HTERT RPE-1 (cell line): ENCODE results near the gene WDR82.
"Not testable (repeated sequence)": the region's sequence is repeated elsewhere in the genome, so short reads cannot be mapped to it uniquely, and the experiment has no call there.

Experiments
- in situ Hi-C: fragments of 300-500 bp; cut with MboI; formaldehyde crosslinking; loops from 4 replicates; pipeline ENCODE4 v1.14.3; 2020; ENCODE audit warnings: low sequenced_read_pairs

WDR82 gene

DNA sequence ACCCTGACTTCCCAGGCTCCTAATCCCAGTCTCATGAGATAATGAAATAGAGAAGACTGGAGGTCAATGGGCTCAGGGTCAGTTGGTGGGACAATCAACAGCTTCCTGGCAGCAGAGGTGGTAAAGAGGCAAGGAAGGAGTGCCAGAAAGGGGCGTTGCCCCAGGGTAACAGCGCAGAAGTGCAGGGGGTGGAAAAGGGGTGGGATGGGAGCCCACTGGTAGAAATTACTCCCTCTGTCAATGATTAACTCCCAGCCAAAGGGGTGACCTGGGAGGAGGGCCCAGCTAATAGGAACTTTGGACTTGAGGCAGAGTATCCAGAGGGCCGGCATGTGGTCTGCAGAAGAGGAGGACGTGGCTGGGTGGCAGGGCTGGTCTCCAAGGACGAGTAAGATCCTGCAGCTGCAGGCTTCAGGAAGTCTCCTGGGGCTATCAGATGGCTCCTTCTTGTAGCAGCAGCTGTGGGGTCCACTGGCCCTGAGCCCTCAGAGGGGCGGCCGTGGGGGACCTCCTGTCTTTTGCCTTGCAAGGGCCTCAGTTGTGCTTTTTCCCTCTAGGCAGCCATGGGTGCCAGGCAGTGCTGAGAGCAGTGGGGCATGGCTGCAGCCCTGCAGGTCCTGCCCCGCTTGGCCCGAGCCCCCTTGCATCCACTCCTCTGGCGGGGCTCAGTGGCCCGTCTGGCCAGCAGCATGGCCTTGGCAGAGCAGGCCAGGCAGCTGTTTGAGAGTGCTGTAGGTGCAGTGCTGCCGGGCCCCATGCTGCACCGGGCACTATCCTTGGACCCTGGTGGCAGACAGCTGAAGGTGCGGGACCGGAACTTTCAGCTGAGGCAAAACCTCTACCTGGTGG is 11.5 kb upstream of the WDR82 start:
- in situ Hi-C loops: no loop called here

DNA sequence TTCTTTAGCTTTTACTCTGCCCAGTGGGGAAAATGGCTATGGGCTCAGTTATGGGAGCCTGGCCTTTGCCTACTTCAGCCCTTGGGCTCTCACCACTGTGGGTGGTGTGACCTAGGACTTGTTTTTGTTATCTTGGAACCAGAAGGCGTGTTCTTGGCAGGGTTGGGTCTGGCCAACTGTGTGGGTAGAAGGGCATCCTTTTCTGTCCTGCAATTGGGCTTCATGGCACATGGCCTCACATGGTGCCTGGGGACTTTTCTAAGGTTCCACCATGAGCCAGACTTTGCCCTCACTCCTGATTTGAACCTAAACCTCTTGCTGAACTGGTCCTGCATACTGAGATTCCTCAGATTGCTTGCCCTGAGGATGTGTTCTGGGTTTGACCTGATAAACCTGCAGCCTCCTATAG is 10.9 kb upstream of the WDR82 start:
- in situ Hi-C loops: no loop called here

DNA sequence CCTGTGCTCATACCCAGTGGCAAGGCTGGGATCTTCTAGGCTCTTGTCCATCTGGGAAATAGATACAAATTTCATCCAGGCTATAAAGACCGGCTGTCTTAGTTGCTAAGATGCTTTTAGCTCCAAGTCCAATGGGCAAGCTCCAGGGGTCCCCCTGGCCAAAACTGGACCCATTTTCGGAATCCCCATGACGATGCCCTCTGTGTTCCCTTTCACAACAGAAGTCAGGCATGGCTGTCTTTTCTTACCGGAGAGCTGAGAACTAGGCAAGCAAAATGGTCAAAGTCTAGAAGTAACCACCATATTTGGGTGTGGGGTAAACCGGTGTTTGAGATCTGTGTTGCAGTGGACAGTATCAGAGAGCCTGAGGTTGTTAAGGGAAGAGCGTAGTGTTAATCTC is 10.2 kb upstream of the WDR82 start:
- in situ Hi-C loops: no loop called here

DNA sequence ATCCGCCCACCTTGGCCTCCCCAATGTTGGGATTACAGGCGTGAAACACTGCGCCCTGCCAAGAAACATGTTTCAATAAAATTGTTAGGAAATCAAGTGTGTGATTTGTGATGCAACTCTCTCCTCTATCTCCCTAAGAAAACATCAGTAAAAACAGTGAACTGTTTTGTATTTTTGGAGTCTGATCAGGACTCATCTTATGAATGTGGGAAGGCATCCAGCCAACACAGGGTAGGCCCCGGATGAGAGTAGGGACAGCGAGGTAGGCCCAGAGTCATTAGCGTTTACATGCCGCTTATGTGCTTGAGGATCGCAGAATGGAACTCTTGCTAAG is 8.3 kb upstream of the WDR82 start:
- in situ Hi-C loops: no loop called here

DNA sequence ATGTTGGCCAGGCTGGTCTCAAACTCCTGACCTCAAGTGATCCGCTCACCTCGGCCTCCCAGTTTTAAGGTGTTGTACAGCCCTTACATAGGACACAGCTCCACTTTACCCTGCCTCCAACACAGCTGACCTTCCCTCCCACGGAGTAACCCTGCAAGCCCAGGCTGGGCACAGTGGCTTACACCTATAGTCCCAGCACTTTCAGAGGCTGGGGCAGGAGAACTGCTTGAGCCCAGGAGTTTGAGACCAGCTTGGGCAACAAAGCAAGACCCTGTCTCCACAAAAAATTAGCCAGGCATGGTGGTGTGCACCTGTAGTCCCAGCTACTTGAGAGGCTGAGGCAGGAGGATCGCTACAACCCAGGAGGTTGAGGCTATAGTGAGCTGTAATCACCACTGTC is 5.6 kb upstream of the WDR82 start:
- in situ Hi-C loops: not testable (repeated sequence)

DNA sequence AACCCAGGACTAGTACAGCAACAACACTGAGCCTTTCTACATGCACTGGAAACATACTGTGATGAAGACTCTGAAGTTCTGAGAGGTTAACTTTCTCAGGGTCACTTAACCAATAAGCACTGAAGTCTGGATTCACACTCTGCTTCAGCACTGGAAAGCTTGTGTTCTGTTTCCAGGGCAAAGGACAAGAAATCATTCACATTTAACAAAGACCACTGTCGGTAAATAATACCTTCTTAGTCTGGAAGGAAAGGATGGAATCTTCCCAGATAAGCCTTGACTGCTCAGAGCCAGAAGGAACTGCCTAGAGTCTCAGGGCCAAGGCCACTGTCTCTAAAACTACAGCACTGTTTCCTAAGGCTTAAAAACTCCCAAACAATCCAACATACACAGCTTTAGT is 4.9 kb upstream of the WDR82 start:
- in situ Hi-C loops: no loop called here

DNA sequence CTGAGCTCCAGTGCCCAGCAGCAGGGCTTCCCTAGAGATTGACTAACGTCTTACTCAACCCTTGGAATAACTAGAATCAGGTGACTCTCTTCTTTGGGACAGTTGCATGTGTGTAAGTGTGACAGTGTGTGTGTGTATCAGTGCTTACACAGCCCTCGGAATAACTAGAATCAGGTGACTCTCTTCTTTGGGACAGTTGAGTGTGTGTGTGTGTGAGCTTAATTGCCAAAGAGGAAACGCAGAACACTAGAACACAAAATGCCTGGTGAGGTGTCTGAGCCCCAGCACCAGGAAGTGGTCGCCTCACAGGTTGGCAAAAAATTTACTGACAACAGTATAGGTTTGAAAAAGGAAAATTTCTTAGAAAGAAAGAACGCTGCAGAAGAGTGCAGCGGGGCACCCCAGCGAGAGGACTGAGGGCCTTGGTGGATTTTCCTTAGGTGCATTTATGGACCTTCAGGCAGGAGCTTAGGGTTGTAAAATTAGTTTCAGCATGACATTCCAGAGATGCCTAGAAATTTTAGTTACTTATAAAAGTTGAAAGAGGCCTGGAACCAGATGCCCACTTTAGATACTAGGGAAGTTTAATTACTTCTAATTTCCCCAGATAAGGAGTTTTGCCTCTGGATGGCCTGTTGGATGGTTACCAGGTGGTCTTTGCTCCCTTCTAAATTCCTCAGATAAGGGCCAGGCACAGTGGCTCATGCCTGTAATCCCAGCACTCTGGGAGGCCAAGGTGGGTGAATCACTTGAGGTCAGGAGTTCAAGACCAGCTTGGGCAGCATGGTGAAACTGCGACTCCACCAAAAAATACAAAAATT is 3.7 kb upstream of the WDR82 start:
- in situ Hi-C loops: no loop called here

DNA sequence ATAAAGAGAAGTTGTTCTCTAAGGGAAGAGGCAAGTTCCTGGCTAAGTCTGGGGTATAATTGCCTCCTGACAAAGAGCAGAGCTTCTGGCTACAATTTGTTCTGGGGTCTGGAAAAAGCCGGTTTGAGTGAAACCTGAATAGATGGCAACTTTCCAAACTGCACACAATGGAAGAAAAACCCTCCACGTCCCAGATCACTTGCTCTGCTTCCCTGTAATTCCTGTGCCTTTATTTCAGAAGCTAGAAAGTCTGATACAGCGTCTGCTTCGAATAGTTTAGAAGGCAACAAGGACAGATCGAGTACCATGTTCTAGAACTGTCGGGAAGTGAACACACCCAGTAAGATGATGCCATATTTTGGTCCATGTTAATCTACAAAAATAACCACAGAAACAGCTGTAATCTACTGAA is 1.6 kb upstream of the WDR82 start:
- in situ Hi-C loops: no loop called here

DNA sequence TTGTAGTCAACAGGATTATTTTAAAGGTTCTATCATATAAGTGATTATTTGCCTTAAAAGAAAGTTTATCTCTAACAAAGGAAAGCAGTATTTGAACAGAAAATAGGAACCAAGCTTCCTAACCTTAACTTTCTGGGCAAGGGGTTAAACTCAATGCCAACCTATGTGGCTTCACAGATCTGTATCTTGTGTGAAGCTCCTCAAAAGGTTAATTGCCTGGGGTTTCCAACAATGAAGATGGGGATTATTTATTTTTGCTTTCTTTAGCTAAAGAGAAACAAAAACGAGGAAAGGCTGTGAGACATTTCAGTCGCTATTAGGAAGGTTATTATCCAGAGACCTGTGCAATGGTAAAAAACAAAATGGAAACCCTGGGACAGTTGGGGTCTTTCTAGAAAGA is 1.1 kb upstream of the WDR82 start:
- in situ Hi-C loops: no loop called here

DNA sequence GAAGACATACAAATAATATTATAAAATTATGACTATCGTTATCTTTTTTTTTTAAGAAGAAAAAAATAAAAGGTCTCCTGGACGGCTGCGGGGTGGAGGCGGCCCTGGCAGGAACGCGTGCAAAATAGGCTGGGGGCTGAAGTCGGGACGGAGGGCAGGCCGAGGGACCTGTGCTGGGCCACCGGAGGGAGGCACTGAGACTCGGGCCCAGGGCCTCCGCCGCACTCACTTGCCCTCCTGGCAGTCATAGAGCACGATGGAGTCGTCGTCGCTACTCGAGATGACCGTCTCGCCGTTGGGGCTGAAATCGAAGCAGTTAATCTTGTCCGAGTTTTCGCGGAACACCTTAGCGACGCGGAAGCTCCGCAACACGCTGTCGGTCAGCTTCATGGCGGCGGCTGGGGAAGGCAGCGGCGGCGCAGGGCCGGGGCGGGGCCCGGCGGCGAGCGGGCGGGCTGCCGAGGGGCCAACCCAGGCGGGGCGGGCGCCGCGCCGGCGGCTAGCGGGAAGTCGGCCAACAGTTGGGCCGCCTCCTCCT is 408 bp downstream of the WDR82 start:
- in situ Hi-C loops: no loop called here

DNA sequence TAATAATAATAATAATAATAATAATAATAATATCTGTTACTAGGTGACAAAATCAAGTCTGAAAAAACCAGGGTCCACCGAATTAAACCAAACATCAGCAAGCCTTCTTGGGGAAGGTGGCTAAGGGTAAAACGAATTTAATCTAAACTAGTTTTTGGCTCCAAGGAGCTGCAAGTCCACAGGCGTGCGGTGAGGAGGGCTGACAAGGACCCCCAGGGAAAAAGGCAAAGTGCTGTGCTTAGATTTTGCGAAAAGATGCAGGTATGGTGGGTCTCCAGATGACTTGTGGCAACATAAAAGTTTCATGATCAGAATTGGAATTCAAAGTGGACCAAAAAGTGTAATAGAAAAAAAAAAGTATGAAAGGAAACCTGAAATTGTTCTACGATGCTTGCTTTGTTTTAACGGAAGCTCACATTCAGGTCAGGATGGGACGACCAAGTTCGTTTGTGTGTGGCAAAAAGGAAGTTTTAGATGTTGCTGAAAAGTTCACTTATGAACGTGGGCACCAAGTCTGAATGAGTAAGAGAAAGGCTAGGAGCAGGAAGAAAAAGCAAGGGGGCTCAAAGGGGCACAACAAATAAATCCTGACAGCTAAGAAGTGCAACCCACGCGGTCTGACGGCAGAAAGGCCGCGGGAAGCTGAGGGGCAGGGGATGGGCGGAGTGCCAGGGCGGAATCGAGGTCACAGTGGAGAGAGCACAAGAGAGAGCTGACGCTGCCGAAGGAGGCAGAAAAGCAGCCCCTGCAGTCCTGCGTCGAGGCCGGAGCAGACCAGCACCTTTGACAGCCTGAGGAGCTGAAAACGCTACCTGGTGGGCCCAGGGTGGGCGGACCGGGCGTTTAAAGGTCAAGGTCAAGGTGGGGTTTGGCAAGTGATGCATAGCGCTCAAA is 1.1 kb downstream of the WDR82 start:
- in situ Hi-C loops: no loop called here

DNA sequence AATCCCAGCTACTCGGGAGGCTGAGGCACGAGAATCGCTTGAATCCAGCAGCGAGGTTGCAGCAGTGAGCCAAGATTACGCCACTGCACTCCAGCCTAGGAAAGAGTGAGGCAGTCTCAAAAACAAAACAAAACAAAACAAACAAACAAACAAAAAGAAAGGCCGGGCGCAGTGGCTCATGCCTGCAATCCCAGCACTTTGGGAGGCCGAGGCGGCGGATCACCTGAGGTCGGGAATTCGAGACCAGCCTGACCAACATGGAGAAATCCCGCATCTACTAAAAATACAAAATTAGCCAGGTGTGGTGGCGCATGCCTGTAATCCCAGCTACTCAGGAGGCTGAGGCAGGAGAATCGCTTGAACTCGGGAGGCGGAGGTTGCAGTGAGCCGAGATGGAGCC is 3.7 kb downstream of the WDR82 start:
- in situ Hi-C loops: not testable (repeated sequence)

DNA sequence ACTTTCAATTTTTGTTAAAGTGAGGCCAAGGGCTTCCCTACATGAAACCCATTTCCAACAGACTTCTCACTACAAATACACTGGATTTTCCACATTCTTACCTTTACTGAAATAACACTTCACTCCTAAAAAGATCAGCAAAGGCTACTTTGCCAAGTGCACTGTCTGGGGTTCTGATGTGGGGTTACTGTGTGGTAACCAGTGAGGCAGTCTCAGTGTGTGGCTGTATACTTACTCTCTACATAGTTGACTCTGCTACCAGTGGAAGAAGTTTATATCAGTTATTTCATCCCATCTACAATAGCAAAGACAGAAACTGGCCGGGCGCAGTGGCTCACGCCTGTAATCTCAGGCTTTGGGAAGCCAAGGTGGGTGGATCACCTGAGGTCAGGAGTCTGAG is 5.6 kb downstream of the WDR82 start:
- in situ Hi-C loops: no loop called here

DNA sequence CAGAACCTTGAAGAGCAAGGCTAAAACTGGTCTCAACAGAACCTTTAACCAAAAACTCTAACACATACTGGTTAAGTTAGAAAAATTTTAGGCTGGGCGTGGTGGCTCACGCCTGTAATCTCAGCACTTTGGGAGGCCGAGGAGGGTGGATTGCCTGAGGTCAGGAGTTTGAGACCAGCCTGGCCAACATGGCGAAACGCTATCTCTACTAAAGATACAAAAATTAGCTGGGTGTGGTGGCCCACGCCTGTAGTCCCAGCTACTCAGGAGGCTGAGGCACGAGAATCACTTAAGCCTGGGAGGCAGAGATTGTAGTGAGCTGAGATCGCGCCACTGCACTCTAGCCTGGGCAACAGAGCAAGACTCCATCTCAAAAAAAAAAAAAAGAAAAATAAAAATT is 6.3 kb downstream of the WDR82 start:
- in situ Hi-C loops: not testable (repeated sequence)

DNA sequence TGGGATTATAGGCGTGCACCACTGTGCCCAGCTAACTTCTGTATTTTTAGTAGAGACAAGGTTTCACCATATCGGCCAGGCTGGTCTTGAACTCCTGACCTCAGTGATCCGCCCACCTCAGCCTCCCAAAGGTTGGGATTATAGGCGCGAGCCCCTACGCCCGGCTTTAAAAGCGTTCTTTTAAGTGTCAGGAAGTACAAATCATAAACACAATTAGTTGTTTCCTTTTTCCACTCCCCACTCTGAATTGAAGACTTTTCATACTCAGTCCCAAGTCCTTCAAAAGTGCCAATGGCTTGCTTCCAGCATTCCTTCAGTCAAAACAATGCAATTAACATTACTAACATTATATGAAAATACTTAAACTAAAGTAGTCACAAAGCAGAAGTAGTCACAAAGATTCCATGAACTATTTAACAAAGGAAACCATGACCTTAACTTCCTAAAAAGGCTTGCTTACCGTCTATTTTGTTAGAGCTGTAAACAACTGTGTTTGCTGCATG is 8.1 kb downstream of the WDR82 start:
- in situ Hi-C loops: no loop called here

DNA sequence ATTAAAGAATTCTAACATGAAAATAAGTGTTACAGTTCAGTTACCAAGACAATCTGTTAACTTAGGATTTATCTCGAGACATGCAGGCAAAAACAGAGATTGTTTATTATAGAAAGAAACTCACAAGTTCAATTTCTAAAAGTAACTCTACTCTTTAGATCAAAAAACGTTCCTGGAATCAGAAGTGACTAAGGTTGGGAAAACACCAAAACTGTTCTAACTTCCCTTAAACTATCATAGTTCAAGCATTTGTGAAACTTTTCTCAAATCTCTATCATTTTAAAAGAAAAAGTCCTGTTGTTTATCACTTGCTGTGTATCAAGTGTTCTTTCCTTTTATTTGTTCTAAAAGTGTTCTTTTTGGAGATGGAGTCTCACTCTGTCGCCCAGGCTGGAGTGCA is 8.7 kb downstream of the WDR82 start:
- in situ Hi-C loops: no loop called here

DNA sequence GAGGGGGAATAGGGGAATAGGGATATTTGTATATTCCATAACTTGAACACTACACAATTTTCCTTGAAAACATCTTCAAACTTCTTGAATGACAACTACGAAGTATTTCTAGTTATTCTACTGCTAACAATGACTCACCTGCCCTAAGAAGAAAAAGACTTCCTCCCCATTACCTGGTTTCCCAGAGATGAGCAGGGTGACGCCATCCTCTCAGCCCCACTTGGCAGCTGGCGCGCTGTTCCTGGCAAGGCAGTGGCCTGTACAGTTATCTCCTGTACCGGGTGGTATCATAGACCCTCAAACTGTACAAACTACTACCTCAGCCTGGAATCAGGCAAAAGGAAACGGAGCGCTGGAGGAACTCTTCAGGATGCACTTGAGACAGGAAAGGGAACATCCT is 10.4 kb downstream of the WDR82 start:
- in situ Hi-C loops: no loop called here

DNA sequence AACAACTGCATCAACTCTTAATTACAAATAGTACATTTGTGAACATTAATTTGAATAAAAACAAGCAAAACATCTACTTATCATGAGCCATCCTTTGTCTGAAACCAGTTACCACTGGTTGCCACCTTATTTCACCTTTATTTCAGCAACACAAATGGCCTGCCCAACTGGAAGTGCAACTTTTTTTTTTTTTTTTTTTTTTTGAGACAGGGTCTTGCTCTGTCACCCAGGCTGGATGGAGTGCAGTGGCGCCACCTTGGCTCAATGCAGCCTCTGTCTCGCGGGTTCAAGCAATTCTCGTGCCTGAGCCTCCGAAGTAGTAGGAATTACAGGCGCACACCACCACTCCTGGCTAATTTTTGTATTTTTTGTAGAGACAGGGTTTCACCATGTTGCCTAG is 13.1 kb downstream of the WDR82 start:
- in situ Hi-C loops: no loop called here

DNA sequence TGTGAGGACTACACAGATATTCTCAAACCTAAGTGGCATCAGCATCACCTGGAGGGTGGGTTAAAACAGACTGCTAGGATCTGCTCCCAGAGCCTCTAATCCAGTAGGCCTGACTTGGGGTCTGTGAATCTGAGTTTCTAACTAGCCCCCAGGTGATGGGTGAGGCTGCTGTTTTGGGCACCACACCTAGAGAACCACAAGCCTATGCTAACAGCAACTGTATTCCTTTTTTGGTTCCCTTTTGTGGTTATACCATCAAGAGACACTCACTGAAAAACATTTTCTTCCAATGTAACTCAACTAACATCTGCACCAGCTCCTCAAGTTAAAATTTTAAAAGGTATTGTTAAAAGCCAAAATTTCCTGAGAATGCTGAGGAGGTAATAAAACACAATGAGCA is 16.0 kb downstream of the WDR82 start:
- in situ Hi-C loops: no loop called here

DNA sequence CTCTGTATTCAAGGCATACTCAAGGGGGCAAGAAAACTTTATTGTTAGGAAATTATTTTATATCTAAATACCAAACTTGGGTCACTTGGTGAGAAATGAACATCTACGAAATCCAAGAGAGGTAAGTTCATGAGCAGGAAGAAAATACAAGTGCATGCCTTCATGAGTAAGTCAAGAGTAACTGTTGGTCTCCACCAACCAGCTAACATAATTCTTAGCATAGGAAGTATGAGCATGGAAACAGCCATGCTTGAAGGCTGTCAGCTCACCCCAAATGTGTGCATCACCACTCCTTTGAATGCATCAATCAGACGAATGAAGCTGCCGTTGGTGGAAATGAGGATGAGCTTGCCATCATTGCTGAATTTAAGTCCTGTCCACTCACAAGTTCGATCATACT is 19.0 kb downstream of the WDR82 start:
- in situ Hi-C loops: no loop called here

DNA sequence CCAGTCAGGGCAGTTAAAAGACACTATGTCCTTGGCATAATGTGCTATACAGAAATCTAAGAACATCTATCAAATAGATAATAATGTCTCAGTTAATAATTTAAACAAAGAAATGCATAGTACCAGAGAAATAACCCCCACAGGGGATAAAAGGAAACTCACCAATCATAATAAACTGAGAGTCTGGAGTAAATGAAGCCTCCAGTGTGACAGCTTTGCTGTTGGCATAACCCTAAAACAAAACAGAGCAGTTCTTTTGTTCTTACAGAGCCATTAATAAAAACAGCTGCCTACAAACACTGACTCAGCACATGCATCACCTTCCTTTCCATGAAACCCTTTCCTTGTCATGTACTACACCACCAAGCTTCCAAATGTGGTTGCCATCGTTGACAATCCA is 19.4 kb downstream of the WDR82 start:
- in situ Hi-C loops: no loop called here
